ENCODE data around the gene PSMD10. TPM values are rescaled to one million over a fixed set of nuclear protein-coding genes. Genes with fewer than 3 reads are reported as not detected.

Gene PSMD10
- total RNA-seq, result 10 to 100 TPM; 44.8 to 45.5 TPM
- 10 to 100 TPM; 64.1 to 85.0 (median 77.6) TPM for polyA plus RNA-seq (ENCODE audit: insufficient read length in 6 of 6)
- long read RNA-seq, donor 1, transcript PSMD10-201 (5 exons, 1,546 nt), result major isoform, 89 of 93 reads
- long read RNA-seq, donor 1, partial matches to known transcripts, result 0 of 93 reads
- long read RNA-seq, donor 1, other reads (novel, unspliced or antisense), result 0 of 93 reads
- long read RNA-seq, donor 2, transcript PSMD10-201 (5 exons, 1,546 nt), result major isoform, 43 of 75 reads
- long read RNA-seq, donor 2, transcript PSMD10-204 (5 exons, 768 nt), result minor isoform, 6 of 75 reads
- long read RNA-seq, donor 2, partial matches to known transcripts, result 25 of 75 reads
- long read RNA-seq, donor 2, other reads (novel, unspliced or antisense), result 0 of 75 reads
- long read RNA-seq, donor 3, transcript PSMD10-201 (5 exons, 1,546 nt), result major isoform, 49 of 56 reads
- long read RNA-seq, donor 3, partial matches to known transcripts, result 0 of 56 reads
- long read RNA-seq, donor 3, other reads (novel, unspliced or antisense), result 0 of 56 reads
- long read RNA-seq, donor 4, transcript PSMD10-204 (5 exons, 768 nt), result minor isoform, 6 of 24 reads
- long read RNA-seq, donor 4, transcript PSMD10-201 (5 exons, 1,546 nt), result major isoform, 17 of 24 reads
- long read RNA-seq, donor 4, partial matches to known transcripts, result 1 of 24 reads
- long read RNA-seq, donor 4, other reads (novel, unspliced or antisense), result 0 of 24 reads
- long read RNA-seq, donor 5, transcript PSMD10-204 (5 exons, 768 nt), result minor isoform, 7 of 66 reads
- long read RNA-seq, donor 5, transcript PSMD10-201 (5 exons, 1,546 nt), result major isoform, 56 of 66 reads
- long read RNA-seq, donor 5, partial matches to known transcripts, result 0 of 66 reads
- long read RNA-seq, donor 5, other reads (novel, unspliced or antisense), result 0 of 66 reads
- long read RNA-seq, donor 6, transcript PSMD10-204 (5 exons, 768 nt), result minor isoform, 6 of 73 reads
- long read RNA-seq, donor 6, transcript PSMD10-201 (5 exons, 1,546 nt), result major isoform, 60 of 73 reads
- long read RNA-seq, donor 6, partial matches to known transcripts, result 0 of 73 reads
- long read RNA-seq, donor 6, other reads (novel, unspliced or antisense), result 6 of 73 reads
- long read RNA-seq, donor 7, transcript PSMD10-204 (5 exons, 768 nt), result minor isoform, 8 of 44 reads
- long read RNA-seq, donor 7, transcript PSMD10-201 (5 exons, 1,546 nt), result major isoform, 33 of 44 reads
- long read RNA-seq, donor 7, partial matches to known transcripts, result 0 of 44 reads
- long read RNA-seq, donor 7, other reads (novel, unspliced or antisense), result 0 of 44 reads
- long read RNA-seq, donor 8, transcript PSMD10-201 (5 exons, 1,546 nt), result major isoform, 40 of 45 reads
- long read RNA-seq, donor 8, partial matches to known transcripts, result 0 of 45 reads
- long read RNA-seq, donor 8, other reads (novel, unspliced or antisense), result 0 of 45 reads
- long read RNA-seq, donor 9, result 0 reads
- long read RNA-seq, donor 10, transcript PSMD10-201 (5 exons, 1,546 nt), result major isoform, 11 of 13 reads
- long read RNA-seq, donor 10, partial matches to known transcripts, result 0 of 13 reads
- long read RNA-seq, donor 10, other reads (novel, unspliced or antisense), result 1 of 13 reads
- long read RNA-seq, donor 11, transcript PSMD10-204 (5 exons, 768 nt), result minor isoform, 12 of 84 reads
- long read RNA-seq, donor 11, transcript PSMD10-201 (5 exons, 1,546 nt), result major isoform, 70 of 84 reads
- long read RNA-seq, donor 11, partial matches to known transcripts, result 0 of 84 reads
- long read RNA-seq, donor 11, other reads (novel, unspliced or antisense), result 0 of 84 reads
- long read RNA-seq, donor 12, transcript PSMD10-201 (5 exons, 1,546 nt), result major isoform, 42 of 45 reads
- long read RNA-seq, donor 12, partial matches to known transcripts, result 0 of 45 reads
- long read RNA-seq, donor 12, other reads (novel, unspliced or antisense), result 0 of 45 reads

- peaks cover 0 to 17% of the 10 kb centered on the region in 2 donors for H3K36me3 ChIP-seq
- H3K4me1 ChIP-seq, result peaks cover 0 to 15% of the 10 kb centered on the region in 2 donors
- H3K4me3 ChIP-seq, result peak within 1 kb of the TSS; percentile 41 to 57
- ATAC-seq (peak; percentile 97), DNase-seq (peak; percentile 84 to 96 (median 94))
- no peaks in the 10 kb centered on the region for H3K9me3 ChIP-seq
- H3K27ac ChIP-seq, result peak within 1 kb of the TSS; percentile 85
- intact Hi-C loops (cut with DNase I), result no loop called here
- H3K27me3 ChIP-seq, result no peaks in the 10 kb centered on the region
- peak in 1 of 2 donors; percentile 27 for TF ChIP-seq CTCF (IDR thresholded peaks at IDR 0.05)
These were observed at the start of gene PSMD10, which contains the start of gene ATG4A for GRCh38 chrX:108091264-108091877. Gene PSMD10 (minus strand): TSS chrX:108091542. CDS start chrX:108091520, 22 bp downstream. Gene ATG4A (plus strand): TSS chrX:108091778. CDS start chrX:108091827, 49 bp downstream.

GRCh38 chrX:108138814-108139702 is 47.7 kb upstream of the PSMD10 start:
- Histone ChIP-seq H3K27me3 (no peaks in the 10 kb centered on the region), H3K27ac (no peak overlapping the region), H3K36me3 (peaks cover 0 to 63% of the 10 kb centered on the region in 2 donors), H3K9me3 (no peaks in the 10 kb centered on the region), H3K4me1 (no peaks in the 10 kb centered on the region), H3K4me3 (no peak overlapping the region)
- peak in 1 of 2 donors; percentile 16 for TF ChIP-seq CTCF (IDR thresholded peaks at IDR 0.05)
- ATAC-seq, result peak; percentile 46
- intact Hi-C loops (cut with DNase I), result no loop called here
- DNase-seq, result no peak

GRCh38 chrX:108134724-108135123 is 43.4 kb upstream of the PSMD10 start:
- no peak for ATAC-seq
- DNase-seq, result no peak
- Histone ChIP-seq H3K27ac (no peak overlapping the region), H3K36me3 (peaks cover 0 to 46% of the 10 kb centered on the region in 2 donors), H3K27me3 (no peaks in the 10 kb centered on the region), H3K9me3 (no peaks in the 10 kb centered on the region), H3K4me1 (no peaks in the 10 kb centered on the region), H3K4me3 (no peak overlapping the region)
- intact Hi-C loops (cut with DNase I), result no loop called here
- no peak for TF ChIP-seq CTCF (IDR thresholded peaks at IDR 0.05)

Data from left lung (tissue), 14 donors.